H1 (cell line): ENCODE data around the gene TLK2. TPM values are rescaled to one million over a fixed set of nuclear protein-coding genes. Genes with fewer than 3 reads are reported as not detected.

ENCODE experiments used
- CHD2 ChIP-seq: IDR thresholded peaks from 2 replicates; pipeline ENCODE4 v1.6.1; 2012; ENCODE audit warnings: low read length, improper control_type of control experiment
- CTBP2 ChIP-seq: IDR thresholded peaks from 2 replicates; pipeline ENCODE4 v1.7.0; 2011; ENCODE audit warnings: borderline replicate concordance, mild to moderate bottlenecking, moderate library complexity, mixed read lengths, low read length; ENCODE audit not compliant: insufficient read depth, insufficient read length
- E2F6 ChIP-seq: IDR thresholded peaks from 2 replicates; pipeline ENCODE4 v1.6.1; 2012; ENCODE audit warnings: inconsistent platforms
- HDAC2 ChIP-seq, 2 experiments: fragments of 300-600 bp in 1 of 2; sonication (generic) in 1 of 2; IDR thresholded peaks; 2 replicates each; pipeline ENCODE4 v1.6.1; 2011 to 2012; ENCODE audit warnings: low read depth in 2 of 2, low read length in 2 of 2, mild to moderate bottlenecking in 2 of 2, moderate library complexity in 2 of 2, borderline replicate concordance in 1 of 2, inconsistent platforms in 1 of 2
- MAX ChIP-seq: IDR thresholded peaks from 2 replicates; pipeline ENCODE4 v1.6.1; 2012; ENCODE audit warnings: inconsistent platforms
- POLR2AphosphoS5 ChIP-seq: IDR thresholded peaks from 2 replicates; pipeline ENCODE4 v1.6.1; 2011; ENCODE audit warnings: low read depth, low read length
- RAD21 ChIP-seq, 2 experiments: IDR thresholded peaks in 1 of 2; conservative IDR thresholded peaks in 1 of 2; 2 replicates each; pipeline ENCODE4 v1.6.1; 2011; ENCODE audit warnings: low read depth in 2 of 2, low read length in 2 of 2, improper control_type of control experiment in 1 of 2, inconsistent platforms in 1 of 2, mild to moderate bottlenecking in 1 of 2, moderate library complexity in 1 of 2
- polyA plus RNA-seq, 7 experiments: library from polyadenylated mRNA; depleted of rRNA in 3 of 7; stranded (reverse) in 5 of 7; unstranded in 2 of 7; fragments of >200 nt in 5 of 7; fragments of 200-250 nt in 2 of 7; gene quantifications; 1 replicate in 5 of 7; 2 replicates in 1 of 7; 4 replicates in 1 of 7; pipeline versions ENCODE4 v1.2.1 to v1.2.3, GENCODE V29; 2011 to 2013; ENCODE audit warnings: missing spikeins in 2 of 7, mixed read lengths in 2 of 7
- total RNA-seq: library from RNA; stranded (reverse); fragmentation: NEBNext Ultra II Directional; extraction: Animal tissue kit (Norgen Biotek cat#: 25700); gene quantifications from 2 replicates; pipeline ENCODE4 v1.2.1, GENCODE V29; 2021
- TF ChIP-seq, protein P1 (sequence below): fragments of 300-600 bp; sonication (generic); IDR thresholded peaks from 2 replicates; pipeline ENCODE4 v1.7.1; 2012; ENCODE audit warnings: low read length, moderate library complexity, mild to moderate bottlenecking, inconsistent platforms; ENCODE audit not compliant: insufficient replicate concordance

Gene TLK2
- total and polyA plus RNA-seq, 2 of the 8 experiments (the other 6 are each of a cell fraction or from before 2014, with no cell fraction given) = 43.1 to 59.9 TPM

GRCh38 chr17:62652251-62653001 lies 173.8 kb downstream of the TLK2 start (continued):
- TF ChIP-seq, protein P1, sequence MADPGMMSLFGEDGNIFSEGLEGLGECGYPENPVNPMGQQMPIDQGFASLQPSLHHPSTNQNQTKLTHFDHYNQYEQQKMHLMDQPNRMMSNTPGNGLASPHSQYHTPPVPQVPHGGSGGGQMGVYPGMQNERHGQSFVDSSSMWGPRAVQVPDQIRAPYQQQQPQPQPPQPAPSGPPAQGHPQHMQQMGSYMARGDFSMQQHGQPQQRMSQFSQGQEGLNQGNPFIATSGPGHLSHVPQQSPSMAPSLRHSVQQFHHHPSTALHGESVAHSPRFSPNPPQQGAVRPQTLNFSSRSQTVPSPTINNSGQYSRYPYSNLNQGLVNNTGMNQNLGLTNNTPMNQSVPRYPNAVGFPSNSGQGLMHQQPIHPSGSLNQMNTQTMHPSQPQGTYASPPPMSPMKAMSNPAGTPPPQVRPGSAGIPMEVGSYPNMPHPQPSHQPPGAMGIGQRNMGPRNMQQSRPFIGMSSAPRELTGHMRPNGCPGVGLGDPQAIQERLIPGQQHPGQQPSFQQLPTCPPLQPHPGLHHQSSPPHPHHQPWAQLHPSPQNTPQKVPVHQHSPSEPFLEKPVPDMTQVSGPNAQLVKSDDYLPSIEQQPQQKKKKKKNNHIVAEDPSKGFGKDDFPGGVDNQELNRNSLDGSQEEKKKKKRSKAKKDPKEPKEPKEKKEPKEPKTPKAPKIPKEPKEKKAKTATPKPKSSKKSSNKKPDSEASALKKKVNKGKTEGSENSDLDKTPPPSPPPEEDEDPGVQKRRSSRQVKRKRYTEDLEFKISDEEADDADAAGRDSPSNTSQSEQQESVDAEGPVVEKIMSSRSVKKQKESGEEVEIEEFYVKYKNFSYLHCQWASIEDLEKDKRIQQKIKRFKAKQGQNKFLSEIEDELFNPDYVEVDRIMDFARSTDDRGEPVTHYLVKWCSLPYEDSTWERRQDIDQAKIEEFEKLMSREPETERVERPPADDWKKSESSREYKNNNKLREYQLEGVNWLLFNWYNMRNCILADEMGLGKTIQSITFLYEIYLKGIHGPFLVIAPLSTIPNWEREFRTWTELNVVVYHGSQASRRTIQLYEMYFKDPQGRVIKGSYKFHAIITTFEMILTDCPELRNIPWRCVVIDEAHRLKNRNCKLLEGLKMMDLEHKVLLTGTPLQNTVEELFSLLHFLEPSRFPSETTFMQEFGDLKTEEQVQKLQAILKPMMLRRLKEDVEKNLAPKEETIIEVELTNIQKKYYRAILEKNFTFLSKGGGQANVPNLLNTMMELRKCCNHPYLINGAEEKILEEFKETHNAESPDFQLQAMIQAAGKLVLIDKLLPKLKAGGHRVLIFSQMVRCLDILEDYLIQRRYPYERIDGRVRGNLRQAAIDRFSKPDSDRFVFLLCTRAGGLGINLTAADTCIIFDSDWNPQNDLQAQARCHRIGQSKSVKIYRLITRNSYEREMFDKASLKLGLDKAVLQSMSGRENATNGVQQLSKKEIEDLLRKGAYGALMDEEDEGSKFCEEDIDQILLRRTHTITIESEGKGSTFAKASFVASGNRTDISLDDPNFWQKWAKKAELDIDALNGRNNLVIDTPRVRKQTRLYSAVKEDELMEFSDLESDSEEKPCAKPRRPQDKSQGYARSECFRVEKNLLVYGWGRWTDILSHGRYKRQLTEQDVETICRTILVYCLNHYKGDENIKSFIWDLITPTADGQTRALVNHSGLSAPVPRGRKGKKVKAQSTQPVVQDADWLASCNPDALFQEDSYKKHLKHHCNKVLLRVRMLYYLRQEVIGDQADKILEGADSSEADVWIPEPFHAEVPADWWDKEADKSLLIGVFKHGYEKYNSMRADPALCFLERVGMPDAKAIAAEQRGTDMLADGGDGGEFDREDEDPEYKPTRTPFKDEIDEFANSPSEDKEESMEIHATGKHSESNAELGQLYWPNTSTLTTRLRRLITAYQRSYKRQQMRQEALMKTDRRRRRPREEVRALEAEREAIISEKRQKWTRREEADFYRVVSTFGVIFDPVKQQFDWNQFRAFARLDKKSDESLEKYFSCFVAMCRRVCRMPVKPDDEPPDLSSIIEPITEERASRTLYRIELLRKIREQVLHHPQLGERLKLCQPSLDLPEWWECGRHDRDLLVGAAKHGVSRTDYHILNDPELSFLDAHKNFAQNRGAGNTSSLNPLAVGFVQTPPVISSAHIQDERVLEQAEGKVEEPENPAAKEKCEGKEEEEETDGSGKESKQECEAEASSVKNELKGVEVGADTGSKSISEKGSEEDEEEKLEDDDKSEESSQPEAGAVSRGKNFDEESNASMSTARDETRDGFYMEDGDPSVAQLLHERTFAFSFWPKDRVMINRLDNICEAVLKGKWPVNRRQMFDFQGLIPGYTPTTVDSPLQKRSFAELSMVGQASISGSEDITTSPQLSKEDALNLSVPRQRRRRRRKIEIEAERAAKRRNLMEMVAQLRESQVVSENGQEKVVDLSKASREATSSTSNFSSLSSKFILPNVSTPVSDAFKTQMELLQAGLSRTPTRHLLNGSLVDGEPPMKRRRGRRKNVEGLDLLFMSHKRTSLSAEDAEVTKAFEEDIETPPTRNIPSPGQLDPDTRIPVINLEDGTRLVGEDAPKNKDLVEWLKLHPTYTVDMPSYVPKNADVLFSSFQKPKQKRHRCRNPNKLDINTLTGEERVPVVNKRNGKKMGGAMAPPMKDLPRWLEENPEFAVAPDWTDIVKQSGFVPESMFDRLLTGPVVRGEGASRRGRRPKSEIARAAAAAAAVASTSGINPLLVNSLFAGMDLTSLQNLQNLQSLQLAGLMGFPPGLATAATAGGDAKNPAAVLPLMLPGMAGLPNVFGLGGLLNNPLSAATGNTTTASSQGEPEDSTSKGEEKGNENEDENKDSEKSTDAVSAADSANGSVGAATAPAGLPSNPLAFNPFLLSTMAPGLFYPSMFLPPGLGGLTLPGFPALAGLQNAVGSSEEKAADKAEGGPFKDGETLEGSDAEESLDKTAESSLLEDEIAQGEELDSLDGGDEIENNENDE = no peak
- TF ChIP-seq POLR2AphosphoS5 (peak; percentile 65; the same call in 1 of the 2 replicates), E2F6 (peak; percentile 66; the same call in 1 of the 2 replicates), HDAC2 (IDR thresholded peaks at IDR 0.05; ENCODE audit: borderline replicate concordance in 1 of 2, low read depth in 2 of 2, low read length in 2 of 2) (peak in 1 of 2 experiments; percentile 23; a peak in 1 of 4 replicates), CTBP2 (peak; percentile 61), MAX (peak; percentile 70; the same call in 1 of the 2 replicates), RAD21 (IDR thresholded peaks at IDR 0.05 in 1 of 2, conservative IDR thresholded peaks at IDR 0.05 in 1 of 2; ENCODE audit: low read depth in 2 of 2, low read length in 2 of 2) (no peak), CHD2 (no peak)
